HCT116 (cell line): ENCODE data around the gene LUZP2. TPM values are rescaled to one million over a fixed set of nuclear protein-coding genes. Genes with fewer than 3 reads are reported as not detected.

Source experiments
- ATAC-seq: fragments of 200-7000 bp; cut with Tn5 transposase; 2 replicates; pipeline ENCODE4 v1.9.1; 2020; ENCODE audit warnings: mild to moderate bottlenecking, moderate library complexity
- BruUV-seq: library from RNA; stranded (reverse); fragments of 400-500 nt; replicated peaks from 2 replicates; lab custom pipeline; 2021; lab: Mats Ljungman, UMichigan
- CTCF ChIA-PET: fragments of 300-600 bp; sonication (Branson Sonifier 250); formaldehyde crosslinking; loops from one replicate; lab custom pipeline; 2021; ENCODE audit warnings: antibody characterized with exemption; lab: Charles Lee
- POLR2A ChIA-PET: fragments of 300-600, 350-600 bp; sonication (Branson Sonifier 250); formaldehyde crosslinking; loops from one replicate; lab custom pipeline; 2021; ENCODE audit warnings: antibody characterized with exemption; lab: Charles Lee
- RAD21 ChIA-PET, 2 experiments: fragments of 300-600 bp; sonication (Branson Sonifier 250); formaldehyde crosslinking; loops; one replicate each; lab custom pipeline; 2023; ENCODE audit warnings: low total read pairs in 2 of 2; ENCODE audit not compliant: uncharacterized antibody in 2 of 2, unreplicated experiment in 2 of 2, low non-redundant PET in 1 of 2; lab: Charles Lee
- DNase-seq: peaks from one replicate; pipeline ENCODE4 v3.0.0-alpha.2; 2010; ENCODE audit warnings: low read depth, low spot score
- H2AFZ ChIP-seq: fragments of 200-600 bp; shearing (Covaris generic), sonication (generic); 2 replicates; pipeline ENCODE4 v1.6.1; 2017; ENCODE audit warnings: low read depth, mixed run types, mixed read lengths, antibody characterized with exemption, low read length; ENCODE audit not compliant: poor library complexity, severe bottlenecking
- H3K27ac ChIP-seq: 2 replicates; pipeline ENCODE4 v1.5.1; 2012; ENCODE audit warnings: low read depth, low read length
- H3K27me3 ChIP-seq: fragments of 200-600 bp; sonication (generic); 2 replicates; pipeline ENCODE4 v1.6.1; 2016; ENCODE audit warnings: mixed run types, low read length, mixed read lengths; ENCODE audit not compliant: insufficient read depth
- H3K36me3 ChIP-seq, 2 experiments: fragments of 200-500 bp in 1 of 2; fragments of 200-600 bp in 1 of 2; sonication (Bioruptor generic) in 1 of 2; sonication (generic) in 1 of 2; 2 replicates each; pipeline versions ENCODE4 v1.5.1 to v1.6.1; 2014 to 2016; ENCODE audit warnings: low read length in 2 of 2, inconsistent platforms in 1 of 2, mixed read lengths in 1 of 2, mixed run types in 1 of 2; ENCODE audit not compliant: insufficient read depth in 2 of 2, control insufficient read depth in 1 of 2
- H3K4me1 ChIP-seq, 2 experiments: fragments of 200-600 bp in 1 of 2; sonication (generic) in 1 of 2; 2 replicates each; pipeline versions ENCODE4 v1.5.1 to v1.6.1; 2012 to 2017; ENCODE audit warnings: low read length in 2 of 2, inconsistent platforms in 1 of 2, mild to moderate bottlenecking in 1 of 2, mixed read lengths in 1 of 2, mixed run types in 1 of 2, moderate library complexity in 1 of 2; ENCODE audit not compliant: insufficient read depth in 2 of 2, control insufficient read depth in 1 of 2
- H3K4me2 ChIP-seq: fragments of 200-600 bp; sonication (generic); 2 replicates; pipeline ENCODE4 v1.6.1; 2017; ENCODE audit warnings: mixed run types, low read length, mixed read lengths
- H3K4me3 ChIP-seq, 2 experiments: fragments of 200-600 bp in 1 of 2; sonication (generic) in 1 of 2; replicated peaks in 1 of 2; 2 replicates each; pipeline ENCODE4 v1.5.1; 2011 to 2016; ENCODE audit warnings: low read length in 2 of 2, control low read depth in 1 of 2, low read depth in 1 of 2, mild to moderate bottlenecking in 1 of 2, mixed read lengths in 1 of 2, mixed run types in 1 of 2
- H3K79me2 ChIP-seq: fragments of 200-600 bp; sonication (generic); 2 replicates; pipeline ENCODE4 v1.6.1; 2017; ENCODE audit warnings: mild to moderate bottlenecking, mixed run types, low read length, moderate library complexity, mixed read lengths; ENCODE audit not compliant: insufficient read depth
- H3K9ac ChIP-seq: fragments of 200-600 bp; sonication (generic); 2 replicates; pipeline ENCODE4 v1.6.1; 2016; ENCODE audit warnings: low read length, mixed read lengths
- H3K9me2 ChIP-seq: fragments of 200-600 bp; sonication (generic), shearing (Covaris generic); 2 replicates; pipeline ENCODE4 v1.6.1; 2017; ENCODE audit warnings: mixed run types, mild to moderate bottlenecking, moderate library complexity; ENCODE audit not compliant: insufficient read depth
- H3K9me3 ChIP-seq, 2 experiments: fragments of 200-500 bp in 1 of 2; fragments of 200-600 bp in 1 of 2; sonication (Bioruptor generic) in 1 of 2; sonication (generic) in 1 of 2; 2 replicates each; pipeline ENCODE4 v1.6.1; 2014 to 2017; ENCODE audit warnings: low read length in 2 of 2, mixed read lengths in 2 of 2, inconsistent platforms in 1 of 2, low read depth in 1 of 2, mild to moderate bottlenecking in 1 of 2, mixed run types in 1 of 2, moderate library complexity in 1 of 2; ENCODE audit not compliant: control insufficient read depth in 1 of 2, insufficient read depth in 1 of 2
- H4K20me1 ChIP-seq: fragments of 200-600 bp; sonication (generic), shearing (Covaris generic); 2 replicates; pipeline ENCODE4 v1.6.1; 2017; ENCODE audit warnings: mixed run types, mild to moderate bottlenecking, moderate library complexity; ENCODE audit not compliant: insufficient read depth
- ATF3 ChIP-seq: IDR thresholded peaks from 2 replicates; pipeline ENCODE4 v1.6.1; 2012
- CEBPB ChIP-seq: IDR thresholded peaks from 2 replicates; pipeline ENCODE4 v1.6.1; 2012; ENCODE audit warnings: low read depth
- CTCF ChIP-seq, 3 experiments: fragments of 200-600 bp in 1 of 3; sonication (generic) in 1 of 3; IDR thresholded peaks in 2 of 3; conservative IDR thresholded peaks in 1 of 3; 2 replicates each; pipeline ENCODE4 v1.5.1; 2012 to 2017; ENCODE audit warnings: low read depth in 2 of 3, low read length in 2 of 3, antibody characterized with exemption in 1 of 3, borderline replicate concordance in 1 of 3, control low read depth in 1 of 3, mild to moderate bottlenecking in 1 of 3, mixed read lengths in 1 of 3, mixed run types in 1 of 3, moderate library complexity in 1 of 3; ENCODE audit not compliant: insufficient read depth in 1 of 3
- EGR1 ChIP-seq: IDR thresholded peaks from 2 replicates; pipeline ENCODE4 v1.6.1; 2012; ENCODE audit warnings: low read depth
- ELF1 ChIP-seq: IDR thresholded peaks from 2 replicates; pipeline ENCODE4 v1.6.1; 2012; ENCODE audit warnings: low read depth, borderline replicate concordance
- EZH2phosphoT487 ChIP-seq: fragments of 200-600 bp; IDR thresholded peaks from 2 replicates; pipeline ENCODE4 v1.6.1; 2018; ENCODE audit warnings: antibody characterized with exemption, borderline replicate concordance
- FOSL1 ChIP-seq: IDR thresholded peaks from 2 replicates; pipeline ENCODE4 v1.6.1; 2012; ENCODE audit warnings: low read depth
- JUND ChIP-seq: IDR thresholded peaks from 2 replicates; pipeline ENCODE4 v1.6.1; 2012
- MAX ChIP-seq: IDR thresholded peaks from 2 replicates; pipeline ENCODE4 v1.6.1; 2012
- POLR2A ChIP-seq: IDR thresholded peaks from 2 replicates; pipeline ENCODE4 v1.7.0; 2011; ENCODE audit warnings: borderline replicate concordance; ENCODE audit not compliant: insufficient read depth, insufficient read length; ENCODE audit errors: extremely low read depth
- REST ChIP-seq: IDR thresholded peaks from 2 replicates; pipeline ENCODE4 v1.6.1; 2012; ENCODE audit warnings: low read depth
- SIN3A ChIP-seq: IDR thresholded peaks from 2 replicates; pipeline ENCODE4 v1.6.1; 2012; ENCODE audit warnings: low read depth
- SRF ChIP-seq: IDR thresholded peaks from 2 replicates; pipeline ENCODE4 v1.6.1; 2012; ENCODE audit warnings: low read depth
- TCF7L2 ChIP-seq: IDR thresholded peaks from 2 replicates; pipeline ENCODE4 v1.7.0; 2011; ENCODE audit warnings: borderline replicate concordance, inconsistent platforms; ENCODE audit not compliant: insufficient read depth, insufficient read length; ENCODE audit errors: extremely low read depth
- YY1 ChIP-seq: IDR thresholded peaks from 2 replicates; pipeline ENCODE4 v1.6.1; 2011; ENCODE audit warnings: low read length, low read depth, moderate library complexity, mild to moderate bottlenecking; ENCODE audit not compliant: insufficient replicate concordance; ENCODE audit errors: extremely low read depth
- ZBTB33 ChIP-seq: IDR thresholded peaks from 2 replicates; pipeline ENCODE4 v1.6.1; 2011; ENCODE audit warnings: mild to moderate bottlenecking, low read length, moderate library complexity; ENCODE audit not compliant: insufficient replicate concordance; ENCODE audit errors: extremely low read depth
- ZFX ChIP-seq: fragments of 450-650 bp; IDR thresholded peaks from 2 replicates; pipeline ENCODE4 v1.6.1; 2017
- ZNF274 ChIP-seq: fragments of 200-500 bp; sonication (Bioruptor generic); IDR thresholded peaks from 2 replicates; pipeline ENCODE4 v1.6.1; 2014; ENCODE audit warnings: mild to moderate bottlenecking, low read depth, low read length, inconsistent platforms
- intact Hi-C: fragments of 100-400 bp; cut with micrococcal nuclease; formaldehyde crosslinking; loops from 2 replicates; pipeline ENCODE4 v1.10.0; 2022
- total RNA-seq: library from RNA; stranded (reverse); gene quantifications from one replicate; pipeline ENCODE4 v1.2.1, GENCODE V29; 2021; ENCODE audit not compliant: unreplicated experiment

LUZP2 gene
- total RNA-seq, 1 experiment from 2014 or later = not detected

- no peak for TF ChIP-seq ELF1
- TF ChIP-seq SIN3A = no peak
- no peak for TF ChIP-seq YY1
- no peak for TF ChIP-seq ATF3
- no peak for TF ChIP-seq EZH2phosphoT487
- no peak for TF ChIP-seq TCF7L2
- TF ChIP-seq JUND = no peak
Measured at GRCh38 chr11:24820541-24820940, 323.7 kb downstream of the LUZP2 start (continued).

GRCh38 chr11:24828938-24829605, 332.2 kb downstream of the LUZP2 start:
- Histone ChIP-seq H3K4me2 (no peak overlapping the region), H3K36me3 (no peaks in the 10 kb centered on the region), H3K9me2 (no peaks in the 10 kb centered on the region), H3K4me1 (no peaks in the 10 kb centered on the region), H3K27me3 (no peaks in the 10 kb centered on the region), H2AFZ (no peak overlapping the region), H4K20me1 (no peaks in the 10 kb centered on the region), H3K27ac (no peak overlapping the region), H3K9me3 (peaks cover 0 to 8% of the 10 kb centered on the region in 2 experiments; a peak in 2 of 4 replicates), H3K9ac (no peak overlapping the region), H3K4me3 (no peak overlapping the region), H3K79me2 (no peaks in the 10 kb centered on the region)
- no peak for DNase-seq
- no peak for ATAC-seq
- POLR2A ChIA-PET = no interaction called here
- RAD21 ChIA-PET = no interaction called here
- intact Hi-C loops = no loop called here
- CTCF ChIA-PET = no interaction called here
- BruUV-seq = no TSS peak
- TF ChIP-seq MAX = no peak
- TF ChIP-seq POLR2A = no peak
- TF ChIP-seq SRF = no peak
- TF ChIP-seq REST = no peak
- no peak for TF ChIP-seq JUND
- no peak for TF ChIP-seq EGR1
- TF ChIP-seq ZBTB33 = no peak
- TF ChIP-seq FOSL1 = no peak
- TF ChIP-seq ZNF274 = no peak
- TF ChIP-seq ZFX = no peak
- TF ChIP-seq TCF7L2 = no peak
- no peak for TF ChIP-seq CTCF (IDR thresholded peaks at IDR 0.05 in 2 of 3, conservative IDR thresholded peaks at IDR 0.05 in 1 of 3; ENCODE audit: borderline replicate concordance in 1 of 3, insufficient read depth in 1 of 3, low read depth in 2 of 3, low read length in 2 of 3)
- TF ChIP-seq CEBPB = no peak
